Glomerular visceral epithelial cell (primary cell): ENCODE results near the gene ZNF564.
"Not testable (repeated sequence)": the region's sequence is repeated elsewhere in the genome, so short reads cannot be mapped to it uniquely, and the experiment has no call there.

Source experiments
- DNase-seq: peaks from one replicate; pipeline ENCODE4 v3.0.0-alpha.2; 2016; ENCODE audit errors: extremely low spot score

The ZNF564 gene

DNA sequence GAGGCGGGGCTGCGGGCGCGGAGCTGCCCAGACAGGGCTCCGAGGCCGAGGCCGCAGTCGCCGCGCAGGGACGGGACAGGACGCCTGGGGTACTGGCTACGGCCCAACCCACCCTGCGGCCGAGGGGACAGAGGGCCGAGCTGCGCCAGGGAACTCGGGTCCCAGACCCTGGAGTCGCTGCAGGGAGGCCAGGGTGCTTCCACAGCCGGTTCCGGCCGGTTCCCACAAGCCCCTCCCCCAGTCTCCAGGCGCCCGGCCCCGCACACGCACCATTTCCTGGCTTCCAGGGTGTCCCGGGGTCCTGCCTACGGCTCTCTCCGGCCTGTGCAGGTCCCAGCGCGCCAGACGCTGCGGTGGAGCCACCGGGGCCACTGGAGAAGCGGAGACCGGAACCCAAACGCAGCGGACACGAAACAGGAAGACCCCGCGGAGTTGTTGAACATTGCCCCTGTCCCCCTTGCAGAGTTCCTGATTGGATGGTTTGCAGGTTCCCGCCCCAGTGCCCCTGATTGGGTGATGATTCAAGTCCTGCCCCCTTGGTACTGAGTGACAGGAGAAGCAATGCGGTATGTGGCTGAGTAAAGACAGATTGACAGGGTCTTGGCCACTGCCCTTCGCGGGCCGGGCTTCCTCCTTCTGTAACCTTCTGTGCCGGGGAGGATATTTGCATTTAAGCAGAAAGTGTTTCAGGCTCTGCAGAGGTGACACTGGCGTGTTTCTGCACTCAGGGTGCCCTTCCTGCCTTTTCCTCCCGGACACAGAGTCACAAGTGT, at the start of gene ZNF564:
TSS of gene ZNF564 (minus strand) at position 423 of the 773 bp plus-strand sequence. CDS start at position 273, 150 bp downstream.
- DNase-seq, result peak; percentile 98

- DNase-seq, result no peak
These were observed 46.3 kb upstream of the ZNF564 start for GRCh38 chr19:12597594-12597993.

GRCh38 chr19:12596927-12597548, 45.8 kb upstream of the ZNF564 start:
- no peak for DNase-seq

DNA sequence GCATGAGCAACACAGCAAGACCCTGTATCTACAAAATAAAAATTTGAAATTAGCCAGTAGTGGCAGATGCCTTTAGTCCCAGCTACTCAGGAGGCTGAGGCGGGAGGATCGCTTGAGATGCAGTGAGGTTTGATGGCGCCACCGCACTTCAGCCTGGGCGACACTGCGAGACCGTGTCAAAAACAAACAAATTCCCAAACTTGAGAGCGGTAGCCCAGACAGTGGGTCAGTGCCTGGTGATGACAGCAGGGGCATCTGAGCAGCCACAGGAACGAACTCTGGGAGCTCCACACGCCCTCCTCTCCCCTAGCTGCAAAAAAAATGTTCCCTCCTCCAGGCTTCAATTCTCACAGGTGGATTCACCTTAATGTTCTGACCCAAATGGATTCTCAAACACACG, 45.2 kb upstream of the ZNF564 start:
- DNase-seq, result no peak

GRCh38 chr19:12581100-12581499, 29.8 kb upstream of the ZNF564 start:
- no peak for DNase-seq

DNA sequence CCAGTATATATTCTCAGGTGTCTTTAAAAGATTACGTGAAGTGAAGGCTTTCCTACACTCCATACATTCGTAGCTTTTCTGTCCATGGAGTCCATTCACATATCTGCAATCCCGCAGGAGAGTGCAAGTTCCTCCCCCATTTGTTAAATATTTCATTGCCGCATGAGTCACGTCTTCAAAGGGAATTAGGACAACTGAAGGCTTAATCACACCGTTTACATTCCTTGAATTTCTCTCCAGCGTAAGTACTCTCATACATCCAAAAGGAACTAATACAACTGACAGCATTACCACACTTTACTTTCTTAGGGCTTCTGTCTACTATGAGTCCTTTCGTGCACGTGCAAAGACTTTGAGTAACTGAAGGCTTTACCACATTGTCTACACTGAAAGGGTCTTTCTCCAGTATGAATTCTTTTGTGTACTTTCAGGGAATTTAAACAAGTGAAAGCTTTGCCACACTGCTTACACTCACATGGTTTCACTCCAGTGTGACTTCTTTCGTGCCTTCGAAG, 29.0 kb upstream of the ZNF564 start:
- DNase-seq, result peak; percentile 35

DNA sequence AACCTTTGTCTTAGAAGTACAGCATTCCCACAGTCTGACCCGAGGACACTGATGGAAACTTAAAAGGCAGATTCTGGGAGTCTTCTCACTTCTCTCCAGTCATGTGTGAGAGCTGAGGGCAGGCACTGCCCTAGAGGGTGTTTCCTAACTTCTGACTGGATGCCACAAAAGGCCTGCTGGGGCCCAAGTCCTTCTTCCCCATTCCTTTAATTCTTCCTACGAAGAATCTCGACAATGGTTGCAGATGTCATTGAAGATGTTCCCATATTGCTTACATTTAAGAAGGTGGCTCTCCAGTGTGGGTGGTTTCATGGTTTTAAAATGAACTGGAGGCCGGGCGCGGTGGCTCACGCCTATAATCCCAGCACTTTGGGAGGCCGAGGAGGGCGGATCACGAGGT, 27.4 kb upstream of the ZNF564 start:
- DNase-seq, result no peak

GRCh38 chr19:12574036-12574435, 22.8 kb upstream of the ZNF564 start:
- no peak for DNase-seq

DNA sequence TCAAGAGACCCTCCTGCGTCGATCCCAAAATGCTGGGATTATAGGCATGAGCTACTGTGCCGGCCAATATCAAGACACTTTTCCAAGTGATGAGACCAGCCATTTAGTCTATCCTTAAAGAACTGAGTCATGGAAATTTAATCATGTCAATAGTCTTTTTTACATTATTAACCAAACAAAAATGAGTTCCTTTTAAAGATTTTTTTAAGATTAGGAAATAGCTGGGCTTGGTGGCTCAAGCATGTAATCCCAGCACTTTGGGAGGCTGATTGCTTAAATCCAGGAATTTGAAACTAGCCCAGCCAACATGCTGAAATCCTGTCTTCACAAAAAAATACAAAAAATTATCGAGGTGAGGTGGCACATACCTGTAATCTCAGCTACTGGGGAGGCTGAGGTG, 16.7 kb upstream of the ZNF564 start:
- DNase-seq, result no peak

- not testable (repeated sequence) for DNase-seq
These were observed 15.1 kb upstream of the ZNF564 start for GRCh38 chr19:12566380-12566779.

DNA sequence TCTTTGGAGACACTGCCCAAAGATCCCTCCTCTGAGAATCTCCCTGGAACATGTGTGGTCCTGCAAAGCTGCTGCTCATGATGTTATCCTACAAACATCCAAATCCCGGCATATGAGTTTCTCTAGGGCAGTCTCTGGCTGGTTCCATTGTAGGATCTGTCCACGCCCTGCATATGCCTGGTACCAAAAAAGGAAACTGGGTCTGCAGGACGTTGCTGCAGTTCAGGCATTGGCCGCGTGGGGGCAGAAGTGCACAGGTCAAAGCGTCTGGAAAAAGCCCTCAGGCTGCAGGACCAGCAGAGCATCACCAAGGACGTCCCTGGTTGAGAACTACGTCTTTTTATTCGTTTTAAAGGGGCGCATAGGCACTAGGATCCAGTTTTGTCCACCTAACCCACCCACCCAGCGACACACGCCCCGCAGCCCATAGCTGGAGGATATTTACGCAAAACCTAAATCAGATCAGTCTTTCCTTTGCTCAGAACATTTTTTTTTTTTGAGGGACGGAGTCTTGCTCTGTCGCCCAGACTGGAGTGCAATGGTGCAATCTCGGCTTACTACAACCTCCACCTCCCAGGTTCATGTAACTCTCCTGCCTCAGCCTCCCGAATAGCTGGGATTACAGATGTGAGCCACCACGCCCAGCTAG, 12.9 kb upstream of the ZNF564 start:
- peak; percentile 80 for DNase-seq

DNA sequence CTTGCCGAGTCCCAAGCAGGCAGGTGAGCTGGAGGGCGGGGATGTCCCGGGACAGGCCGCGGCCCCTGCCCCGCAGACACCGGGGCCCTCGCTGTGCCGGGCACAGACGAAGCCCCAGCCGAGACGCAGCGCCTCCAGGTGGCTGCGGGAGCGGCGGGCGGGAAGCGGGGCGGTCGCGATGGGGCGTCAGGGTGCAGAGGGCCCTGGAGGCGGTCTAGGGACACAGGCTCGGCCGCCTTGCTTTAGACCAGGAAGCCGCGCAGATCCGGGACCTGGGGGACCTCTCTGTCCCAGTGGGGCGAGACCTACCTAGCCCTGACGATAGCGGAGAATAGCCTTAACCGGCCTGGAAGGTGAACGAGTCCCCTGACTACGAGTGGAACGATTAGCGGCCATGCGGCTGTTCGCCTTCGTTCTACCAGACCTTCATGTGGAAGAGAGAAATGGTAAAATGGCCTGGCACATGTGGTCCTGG, 4.2 kb upstream of the ZNF564 start:
- no peak for DNase-seq

DNA sequence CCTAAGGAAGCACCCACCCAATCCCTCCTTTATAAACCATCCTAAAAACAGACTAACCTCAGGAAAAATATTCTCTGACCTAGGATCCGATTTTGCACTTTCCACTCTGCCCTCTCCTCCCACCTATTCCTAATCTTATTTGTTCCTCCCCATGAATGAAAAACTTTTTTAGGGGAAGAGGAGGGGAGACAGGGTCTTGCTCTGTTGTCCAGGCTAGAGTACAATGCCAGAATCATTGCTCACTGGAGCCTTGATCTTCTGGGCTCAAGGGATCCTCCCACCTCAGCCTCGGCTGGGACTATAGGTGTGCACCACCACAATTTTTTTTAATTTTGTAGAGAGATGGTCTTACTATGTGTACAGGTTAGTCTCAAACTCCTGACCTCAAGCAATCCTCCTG, 4.4 kb downstream of the ZNF564 start:
- no peak for DNase-seq

- DNase-seq, result no peak
These were observed 5.2 kb downstream of the ZNF564 start for GRCh38 chr19:12546068-12546467.

- no peak for DNase-seq
These were observed 6.0 kb downstream of the ZNF564 start for GRCh38 chr19:12545267-12545666.

DNA sequence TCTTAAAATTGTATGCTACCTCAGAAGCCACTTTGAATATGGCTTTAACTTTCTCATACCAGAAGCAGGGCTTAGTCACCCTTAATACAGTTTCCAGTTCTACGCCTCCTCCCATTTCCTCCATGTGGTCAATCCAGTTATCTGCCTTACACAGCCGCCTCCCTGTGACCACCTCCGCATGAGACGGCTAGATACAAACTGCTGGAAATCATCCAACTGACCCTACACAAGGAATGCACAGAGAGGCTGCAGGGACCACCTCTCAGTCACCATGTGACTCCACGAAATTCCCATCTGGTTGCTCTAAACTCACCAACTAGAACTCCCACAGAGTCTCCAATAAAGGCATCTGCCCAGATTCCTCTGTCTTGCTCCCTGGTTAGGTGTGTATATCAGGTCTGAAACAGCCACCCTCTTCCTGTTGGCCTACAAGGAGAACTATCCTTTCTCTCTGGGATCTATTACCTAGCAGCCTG, 6.8 kb downstream of the ZNF564 start:
- DNase-seq, result no peak

- no peak for DNase-seq
These were observed 7.4 kb downstream of the ZNF564 start for GRCh38 chr19:12543855-12544254.

- no peak for DNase-seq
These were observed 24.0 kb downstream of the ZNF564 start for GRCh38 chr19:12527034-12527836.

DNA sequence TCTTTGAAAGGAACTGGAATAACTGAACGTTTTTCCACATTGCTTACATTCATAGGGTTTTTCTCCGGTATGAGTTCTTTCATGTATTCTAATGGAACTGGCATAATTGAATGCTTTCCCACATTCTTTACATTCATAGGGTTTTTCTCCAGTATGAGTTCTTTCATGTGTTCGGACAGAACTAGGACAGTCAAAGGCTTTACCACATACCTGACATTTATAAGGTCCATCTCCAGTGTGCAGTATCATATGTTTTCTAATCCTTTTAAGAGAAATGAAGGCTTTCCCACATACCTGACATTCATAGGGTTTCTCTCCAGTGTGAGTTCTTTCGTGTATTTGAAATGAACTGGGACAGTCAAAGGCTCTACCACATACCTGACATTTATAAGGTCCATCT, 24.7 kb downstream of the ZNF564 start:
- DNase-seq, result no peak

- DNase-seq, result no peak
These were observed 29.3 kb downstream of the ZNF564 start for GRCh38 chr19:12521996-12522395.

DNA sequence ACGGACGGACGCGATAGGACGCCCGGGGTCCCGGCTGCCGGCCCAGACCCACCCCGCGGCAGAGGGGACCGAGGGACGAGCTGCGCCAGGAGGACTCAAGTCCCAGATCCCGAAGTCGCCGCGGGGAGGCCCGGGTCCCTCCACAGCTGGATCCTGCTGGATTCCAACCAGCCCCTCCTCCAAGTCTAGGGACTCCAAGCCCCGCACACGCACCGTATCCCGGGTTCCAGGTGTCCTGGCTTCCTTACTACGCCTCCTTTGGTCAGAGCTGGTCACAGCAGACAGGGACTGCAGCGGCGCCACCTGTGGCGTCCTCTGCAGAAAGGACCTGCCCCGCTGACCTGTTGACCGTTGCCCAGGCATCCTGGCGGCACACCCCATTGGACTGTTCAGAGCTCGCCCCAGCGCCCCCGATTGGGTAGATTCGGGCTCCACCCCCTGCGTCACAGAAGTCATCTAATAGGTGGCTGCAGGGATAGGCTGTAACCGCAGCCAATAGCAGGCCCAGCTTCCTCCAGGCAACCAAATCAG, 37.7 kb downstream of the ZNF564 start:
- no peak for DNase-seq
